Panc1 (cell line): ENCODE measurements around the gene C10orf88. TPM values are rescaled to one million over a fixed set of nuclear protein-coding genes. Genes with fewer than 3 reads are reported as not detected.

ENCODE experiments used
- ATAC-seq: fragments of 200-7000 bp; cut with Tn5 transposase; 2 replicates; pipeline ENCODE4 v1.9.1; 2020; ENCODE audit warnings: mild to moderate bottlenecking, moderate library complexity
- BruUV-seq: library from RNA; stranded (reverse); fragments of 400-500 nt; replicated peaks from 2 replicates; lab custom pipeline; 2021; lab: Mats Ljungman, UMichigan
- CTCF ChIA-PET: fragments of 300-600 bp; sonication (Branson Sonifier 250); formaldehyde crosslinking; loops from one replicate; lab custom pipeline; 2022; ENCODE audit warnings: antibody characterized with exemption; lab: Charles Lee
- POLR2A ChIA-PET: fragments of 300-600 bp; sonication (Branson Sonifier 250); formaldehyde crosslinking; loops from one replicate; lab custom pipeline; 2022; ENCODE audit warnings: antibody characterized with exemption; lab: Charles Lee
- DNase-seq: peaks from one replicate; pipeline ENCODE4 v3.0.0-alpha.2; 2010; ENCODE audit warnings: low read depth, low spot score
- H3K27ac ChIP-seq: 2 replicates; pipeline ENCODE4 v1.5.1; 2011; ENCODE audit warnings: mild to moderate bottlenecking, low read length, inconsistent platforms
- H3K27me3 ChIP-seq: fragments of 200-500 bp; sonication (Bioruptor generic); 2 replicates; pipeline ENCODE4 v1.6.0; 2014; ENCODE audit warnings: low read length, inconsistent platforms; ENCODE audit not compliant: control insufficient read depth, insufficient read depth
- H3K36me3 ChIP-seq: fragments of 200-500 bp; sonication (Bioruptor generic); 2 replicates; pipeline ENCODE4 v1.5.1; 2014; ENCODE audit warnings: inconsistent platforms, mild to moderate bottlenecking, low read length, moderate library complexity; ENCODE audit not compliant: control insufficient read depth, insufficient read depth
- H3K4me1 ChIP-seq: 2 replicates; pipeline ENCODE4 v1.5.1; 2011; ENCODE audit warnings: inconsistent platforms, mild to moderate bottlenecking, low read length, moderate library complexity; ENCODE audit not compliant: control insufficient read depth, insufficient read depth
- H3K4me3 ChIP-seq, 2 experiments: 2 replicates each; pipeline ENCODE4 v1.5.1; 2011 to 2012; ENCODE audit warnings: low read depth in 2 of 2, low read length in 2 of 2, mild to moderate bottlenecking in 2 of 2, inconsistent platforms in 1 of 2, moderate library complexity in 1 of 2
- H3K9me3 ChIP-seq: fragments of 200-500 bp; sonication (Bioruptor generic); 2 replicates; pipeline ENCODE4 v1.5.1; 2014; ENCODE audit warnings: low read depth, mild to moderate bottlenecking, inconsistent platforms, low read length, moderate library complexity; ENCODE audit not compliant: control insufficient read depth, insufficient read depth
- POLR2AphosphoS5 ChIP-seq: IDR thresholded peaks from 2 replicates; pipeline ENCODE4 v1.6.1; 2012; ENCODE audit warnings: mild to moderate bottlenecking, low read depth, low read length, moderate library complexity
- SIN3A ChIP-seq: IDR thresholded peaks from 2 replicates; pipeline ENCODE4 v1.6.1; 2012; ENCODE audit warnings: low read depth, mild to moderate bottlenecking, low read length, moderate library complexity, borderline replicate concordance; ENCODE audit not compliant: insufficient read depth
- TCF7L2 ChIP-seq: IDR thresholded peaks from 2 replicates; pipeline ENCODE4 v1.6.1; 2011; ENCODE audit warnings: mild to moderate bottlenecking, low read depth, low read length, inconsistent platforms
- in situ Hi-C: cut with HindIII; loops from 2 replicates; pipeline ENCODE4 v1.10.0; 2016; ENCODE audit warnings: low sequenced_read_pairs, low pct_unique_long_range_greater_than_20kb
- intact Hi-C: fragments of 100-400 bp; cut with micrococcal nuclease; formaldehyde crosslinking; loops from one replicate; pipeline ENCODE4 v1.10.0; 2022; ENCODE audit not compliant: unreplicated experiment
- total RNA-seq: library from RNA; stranded (reverse); gene quantifications from one replicate; pipeline ENCODE4 v1.2.1, GENCODE V29; 2021; ENCODE audit not compliant: unreplicated experiment
- TF ChIP-seq, protein P1 (sequence below): fragments of 450-650 bp; IDR thresholded peaks from 2 replicates; pipeline ENCODE4 v1.5.1; 2017; ENCODE audit warnings: mild to moderate bottlenecking
- TF ChIP-seq, protein P2 (sequence below), 2 experiments: IDR thresholded peaks; 2 replicates each; pipeline ENCODE4 v1.6.1; 2011 to 2012; ENCODE audit warnings: low read depth in 2 of 2, control low read depth in 1 of 2, low read length in 1 of 2, mild to moderate bottlenecking in 1 of 2, moderate library complexity in 1 of 2; ENCODE audit not compliant: insufficient read depth in 1 of 2

Gene C10orf88
- total RNA-seq, 1 experiment from 2014 or later, result 21.7 TPM

DNA sequence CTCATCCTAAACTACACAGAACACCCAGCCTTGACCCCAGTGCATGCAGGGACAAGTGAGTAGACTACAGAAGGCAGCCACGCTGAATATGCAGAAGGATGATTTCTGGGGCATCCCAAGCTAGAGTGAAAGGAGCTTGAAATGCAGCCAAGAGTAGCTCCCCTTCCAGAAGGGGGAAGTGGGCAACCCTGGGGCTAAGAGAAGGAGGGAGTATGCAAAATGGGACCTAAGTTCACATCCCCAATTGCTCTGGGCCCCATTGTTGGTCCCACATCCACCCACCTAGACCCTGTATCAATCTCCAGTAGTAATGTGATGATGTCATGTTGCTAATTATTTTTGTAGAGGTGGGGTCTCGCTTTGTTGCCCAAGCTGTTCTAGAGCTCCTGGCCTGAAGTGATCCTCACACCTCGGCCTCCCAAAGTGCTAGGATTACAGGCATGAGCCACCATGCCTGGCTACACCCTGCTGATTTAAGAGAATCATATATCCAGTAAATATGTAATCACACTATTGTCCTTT is 20.6 kb upstream of the C10orf88 start:
- BruUV-seq, result no TSS peak
- intact Hi-C loops (no loop called here), in situ Hi-C loops (no loop called here)
- H3K9me3 ChIP-seq, result no peaks in the 10 kb centered on the region
- no peaks in the 10 kb centered on the region for H3K4me1 ChIP-seq
- ChIA-PET CTCF (no interaction called here), POLR2A (no interaction called here)
- H3K27ac ChIP-seq, result no peak overlapping the region
- no peak for ATAC-seq
- TF ChIP-seq, protein P1, sequence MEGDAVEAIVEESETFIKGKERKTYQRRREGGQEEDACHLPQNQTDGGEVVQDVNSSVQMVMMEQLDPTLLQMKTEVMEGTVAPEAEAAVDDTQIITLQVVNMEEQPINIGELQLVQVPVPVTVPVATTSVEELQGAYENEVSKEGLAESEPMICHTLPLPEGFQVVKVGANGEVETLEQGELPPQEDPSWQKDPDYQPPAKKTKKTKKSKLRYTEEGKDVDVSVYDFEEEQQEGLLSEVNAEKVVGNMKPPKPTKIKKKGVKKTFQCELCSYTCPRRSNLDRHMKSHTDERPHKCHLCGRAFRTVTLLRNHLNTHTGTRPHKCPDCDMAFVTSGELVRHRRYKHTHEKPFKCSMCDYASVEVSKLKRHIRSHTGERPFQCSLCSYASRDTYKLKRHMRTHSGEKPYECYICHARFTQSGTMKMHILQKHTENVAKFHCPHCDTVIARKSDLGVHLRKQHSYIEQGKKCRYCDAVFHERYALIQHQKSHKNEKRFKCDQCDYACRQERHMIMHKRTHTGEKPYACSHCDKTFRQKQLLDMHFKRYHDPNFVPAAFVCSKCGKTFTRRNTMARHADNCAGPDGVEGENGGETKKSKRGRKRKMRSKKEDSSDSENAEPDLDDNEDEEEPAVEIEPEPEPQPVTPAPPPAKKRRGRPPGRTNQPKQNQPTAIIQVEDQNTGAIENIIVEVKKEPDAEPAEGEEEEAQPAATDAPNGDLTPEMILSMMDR, result no peak
- TF ChIP-seq, protein P2, sequence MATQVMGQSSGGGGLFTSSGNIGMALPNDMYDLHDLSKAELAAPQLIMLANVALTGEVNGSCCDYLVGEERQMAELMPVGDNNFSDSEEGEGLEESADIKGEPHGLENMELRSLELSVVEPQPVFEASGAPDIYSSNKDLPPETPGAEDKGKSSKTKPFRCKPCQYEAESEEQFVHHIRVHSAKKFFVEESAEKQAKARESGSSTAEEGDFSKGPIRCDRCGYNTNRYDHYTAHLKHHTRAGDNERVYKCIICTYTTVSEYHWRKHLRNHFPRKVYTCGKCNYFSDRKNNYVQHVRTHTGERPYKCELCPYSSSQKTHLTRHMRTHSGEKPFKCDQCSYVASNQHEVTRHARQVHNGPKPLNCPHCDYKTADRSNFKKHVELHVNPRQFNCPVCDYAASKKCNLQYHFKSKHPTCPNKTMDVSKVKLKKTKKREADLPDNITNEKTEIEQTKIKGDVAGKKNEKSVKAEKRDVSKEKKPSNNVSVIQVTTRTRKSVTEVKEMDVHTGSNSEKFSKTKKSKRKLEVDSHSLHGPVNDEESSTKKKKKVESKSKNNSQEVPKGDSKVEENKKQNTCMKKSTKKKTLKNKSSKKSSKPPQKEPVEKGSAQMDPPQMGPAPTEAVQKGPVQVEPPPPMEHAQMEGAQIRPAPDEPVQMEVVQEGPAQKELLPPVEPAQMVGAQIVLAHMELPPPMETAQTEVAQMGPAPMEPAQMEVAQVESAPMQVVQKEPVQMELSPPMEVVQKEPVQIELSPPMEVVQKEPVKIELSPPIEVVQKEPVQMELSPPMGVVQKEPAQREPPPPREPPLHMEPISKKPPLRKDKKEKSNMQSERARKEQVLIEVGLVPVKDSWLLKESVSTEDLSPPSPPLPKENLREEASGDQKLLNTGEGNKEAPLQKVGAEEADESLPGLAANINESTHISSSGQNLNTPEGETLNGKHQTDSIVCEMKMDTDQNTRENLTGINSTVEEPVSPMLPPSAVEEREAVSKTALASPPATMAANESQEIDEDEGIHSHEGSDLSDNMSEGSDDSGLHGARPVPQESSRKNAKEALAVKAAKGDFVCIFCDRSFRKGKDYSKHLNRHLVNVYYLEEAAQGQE (IDR thresholded peaks at IDR 0.05; ENCODE audit: insufficient read depth in 1 of 2, low read depth in 2 of 2, low read length in 1 of 2), result no peak
- no peak for TF ChIP-seq POLR2AphosphoS5
- no peak for TF ChIP-seq TCF7L2
- no peak for TF ChIP-seq SIN3A
- H3K36me3 ChIP-seq, result no peaks in the 10 kb centered on the region
- DNase-seq, result no peak
- H3K4me3 ChIP-seq, result no peak overlapping the region
- H3K27me3 ChIP-seq, result no peaks in the 10 kb centered on the region

DNA sequence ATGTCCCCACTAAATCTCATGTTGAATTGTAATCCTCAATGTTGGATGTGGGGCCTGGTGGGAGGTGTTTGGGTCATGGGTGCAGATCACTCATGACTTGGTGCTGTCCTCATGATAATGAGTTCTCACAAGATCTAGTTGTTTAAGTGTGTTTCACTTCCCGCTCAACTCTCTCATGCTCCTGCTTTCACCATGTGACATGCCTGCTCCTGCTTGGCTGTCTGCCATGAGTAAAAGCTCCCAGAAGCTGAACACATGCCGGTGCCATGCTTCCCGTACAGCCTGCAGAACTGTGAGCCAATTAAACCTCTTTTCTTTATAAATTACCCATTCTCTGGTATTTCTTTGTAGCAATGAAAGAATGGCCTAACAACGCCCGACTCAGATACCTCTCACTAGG is 20.0 kb upstream of the C10orf88 start:
- intact Hi-C loops (no loop called here), in situ Hi-C loops (no loop called here)
- Histone ChIP-seq H3K27me3 (no peaks in the 10 kb centered on the region), H3K4me3 (no peak overlapping the region), H3K4me1 (no peaks in the 10 kb centered on the region), H3K27ac (no peak overlapping the region), H3K9me3 (no peaks in the 10 kb centered on the region), H3K36me3 (no peaks in the 10 kb centered on the region)
- DNase-seq (no peak), ATAC-seq (no peak)
- TF ChIP-seq POLR2AphosphoS5 (no peak), TCF7L2 (no peak), SIN3A (no peak)
- TF ChIP-seq, protein P1, result no peak
- TF ChIP-seq, protein P2 (IDR thresholded peaks at IDR 0.05; ENCODE audit: insufficient read depth in 1 of 2, low read depth in 2 of 2, low read length in 1 of 2), result no peak
- ChIA-PET POLR2A (no interaction called here), CTCF (interaction anchor here (0.6 kb wide), 1 partner anchor 19 kb away, joined by 3 read pairs; no protein-coding TSS in a partner anchor)
- BruUV-seq, result no TSS peak
